Neutrophil (primary cell): ENCODE results near the gene ABLIM2.

Experiments
- H3K27ac ChIP-seq: fragments of 200-600 bp; sonication (generic); 2 replicates; pipeline ENCODE4 v1.5.1; 2016; ENCODE audit warnings: mild to moderate bottlenecking, moderate library complexity
- H3K27me3 ChIP-seq: fragments of 200-600 bp; sonication (generic); 2 replicates; pipeline ENCODE4 v1.6.0; 2016; ENCODE audit warnings: mild to moderate bottlenecking
- H3K36me3 ChIP-seq: fragments of 200-600 bp; sonication (generic); 2 replicates; pipeline ENCODE4 v1.5.1; 2017
- H3K4me1 ChIP-seq, 2 experiments: fragments of 200-600 bp in 1 of 2; sonication (generic) in 1 of 2; 1 replicate in 1 of 2; 2 replicates in 1 of 2; pipeline versions ENCODE4 v1.5.1 to v1.6.1; 2013 to 2016; ENCODE audit warnings: low read depth in 1 of 2, low read length in 1 of 2, mild to moderate bottlenecking in 1 of 2, moderate library complexity in 1 of 2; ENCODE audit not compliant: control insufficient read depth in 1 of 2, insufficient read depth in 1 of 2
- H3K4me3 ChIP-seq, 2 experiments: fragments of 200-600 bp in 1 of 2; sonication (generic) in 1 of 2; 1 replicate in 1 of 2; 2 replicates in 1 of 2; pipeline ENCODE4 v1.5.1; 2013 to 2016; ENCODE audit warnings: low read depth in 1 of 2, low read length in 1 of 2, mild to moderate bottlenecking in 1 of 2, moderate library complexity in 1 of 2
- H3K9me3 ChIP-seq: fragments of 200-600 bp; sonication (generic); 2 replicates; pipeline ENCODE4 v1.5.1; 2016
- TF ChIP-seq, protein P1 (sequence below): fragments of 200-600 bp; sonication (generic); IDR thresholded peaks from 2 replicates; pipeline ENCODE4 v1.5.1; 2016; ENCODE audit warnings: antibody characterized with exemption

ABLIM2 gene

DNA sequence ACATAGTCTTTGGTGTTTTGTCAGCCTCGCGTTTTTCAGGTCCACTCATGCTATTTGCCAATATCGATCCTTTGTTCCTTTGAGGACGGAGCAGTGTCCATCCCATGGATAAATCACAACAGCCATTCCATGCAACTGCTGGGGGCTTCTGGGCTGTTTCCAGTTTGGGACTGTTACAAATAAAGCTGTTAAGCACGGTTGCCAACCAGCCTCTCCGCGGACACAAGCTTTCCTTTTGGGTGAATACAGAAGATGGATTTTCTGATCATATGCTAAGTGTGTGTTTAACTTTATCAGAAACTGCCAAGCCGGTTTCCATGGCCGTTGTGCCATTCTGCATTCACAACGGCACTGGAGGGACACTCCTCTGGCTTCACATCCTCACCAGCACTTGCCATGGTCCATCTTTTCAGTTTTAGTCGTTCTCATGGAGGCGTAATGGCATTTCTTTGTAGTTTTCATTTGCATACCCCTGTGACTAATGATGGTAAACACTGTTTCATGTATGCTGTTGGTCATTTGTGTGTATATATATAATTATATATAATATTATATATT is 67.8 kb downstream of the ABLIM2 start:
- Histone ChIP-seq H3K36me3 (no peaks in the 10 kb centered on the region), H3K9me3 (no peaks in the 10 kb centered on the region), H3K27me3 (no peaks in the 10 kb centered on the region), H3K4me3 (no peak overlapping the region), H3K4me1 (no peaks in the 10 kb centered on the region), H3K27ac (no peak overlapping the region)
- TF ChIP-seq, protein P1, sequence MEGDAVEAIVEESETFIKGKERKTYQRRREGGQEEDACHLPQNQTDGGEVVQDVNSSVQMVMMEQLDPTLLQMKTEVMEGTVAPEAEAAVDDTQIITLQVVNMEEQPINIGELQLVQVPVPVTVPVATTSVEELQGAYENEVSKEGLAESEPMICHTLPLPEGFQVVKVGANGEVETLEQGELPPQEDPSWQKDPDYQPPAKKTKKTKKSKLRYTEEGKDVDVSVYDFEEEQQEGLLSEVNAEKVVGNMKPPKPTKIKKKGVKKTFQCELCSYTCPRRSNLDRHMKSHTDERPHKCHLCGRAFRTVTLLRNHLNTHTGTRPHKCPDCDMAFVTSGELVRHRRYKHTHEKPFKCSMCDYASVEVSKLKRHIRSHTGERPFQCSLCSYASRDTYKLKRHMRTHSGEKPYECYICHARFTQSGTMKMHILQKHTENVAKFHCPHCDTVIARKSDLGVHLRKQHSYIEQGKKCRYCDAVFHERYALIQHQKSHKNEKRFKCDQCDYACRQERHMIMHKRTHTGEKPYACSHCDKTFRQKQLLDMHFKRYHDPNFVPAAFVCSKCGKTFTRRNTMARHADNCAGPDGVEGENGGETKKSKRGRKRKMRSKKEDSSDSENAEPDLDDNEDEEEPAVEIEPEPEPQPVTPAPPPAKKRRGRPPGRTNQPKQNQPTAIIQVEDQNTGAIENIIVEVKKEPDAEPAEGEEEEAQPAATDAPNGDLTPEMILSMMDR: no peak

DNA sequence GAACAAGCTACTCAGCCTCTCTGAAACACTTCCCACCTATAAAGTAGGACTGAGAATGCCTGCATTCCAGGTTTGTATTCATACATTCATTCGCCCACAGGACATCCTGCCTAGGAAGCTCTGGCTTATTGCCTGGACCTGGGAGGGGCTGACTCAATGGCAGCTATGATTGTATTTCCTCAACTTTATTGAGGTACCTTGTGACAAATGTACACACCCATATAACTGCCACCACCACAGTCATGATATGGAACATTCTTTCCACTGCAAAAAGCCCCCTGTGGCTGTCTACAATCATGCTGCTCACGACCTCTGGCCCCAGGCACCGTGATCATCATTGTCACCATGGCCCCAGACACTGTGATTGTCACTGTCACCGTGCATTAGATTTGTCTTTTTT is 68.3 kb downstream of the ABLIM2 start:
- TF ChIP-seq, protein P1: no peak
- Histone ChIP-seq H3K36me3 (no peaks in the 10 kb centered on the region), H3K4me3 (no peak overlapping the region), H3K9me3 (no peaks in the 10 kb centered on the region), H3K27ac (no peak overlapping the region), H3K4me1 (no peaks in the 10 kb centered on the region), H3K27me3 (no peaks in the 10 kb centered on the region)

DNA sequence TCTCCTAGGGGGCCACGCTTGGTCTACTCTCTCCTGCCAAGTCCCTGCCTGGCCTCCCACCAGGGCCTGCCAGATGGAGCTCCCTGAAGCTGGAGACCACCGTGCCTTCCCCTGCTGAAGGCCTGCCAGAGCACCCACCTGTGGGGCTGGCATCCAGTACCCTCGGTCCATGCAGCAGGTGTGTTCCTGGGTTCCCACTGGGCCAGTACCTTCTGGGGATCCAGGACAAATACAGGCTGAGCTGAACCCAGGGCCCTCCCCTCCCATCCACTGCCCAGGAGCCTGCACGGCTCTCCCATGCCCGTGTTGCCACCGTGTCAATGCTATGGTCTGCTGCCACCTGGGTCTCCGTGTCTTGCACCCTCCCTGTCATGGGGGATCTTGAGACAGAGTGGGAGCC is 68.8 kb downstream of the ABLIM2 start:
- Histone ChIP-seq H3K9me3 (no peaks in the 10 kb centered on the region), H3K4me1 (no peaks in the 10 kb centered on the region), H3K4me3 (no peak overlapping the region), H3K27me3 (no peaks in the 10 kb centered on the region), H3K36me3 (no peaks in the 10 kb centered on the region), H3K27ac (no peak overlapping the region)
- TF ChIP-seq, protein P1: no peak

DNA sequence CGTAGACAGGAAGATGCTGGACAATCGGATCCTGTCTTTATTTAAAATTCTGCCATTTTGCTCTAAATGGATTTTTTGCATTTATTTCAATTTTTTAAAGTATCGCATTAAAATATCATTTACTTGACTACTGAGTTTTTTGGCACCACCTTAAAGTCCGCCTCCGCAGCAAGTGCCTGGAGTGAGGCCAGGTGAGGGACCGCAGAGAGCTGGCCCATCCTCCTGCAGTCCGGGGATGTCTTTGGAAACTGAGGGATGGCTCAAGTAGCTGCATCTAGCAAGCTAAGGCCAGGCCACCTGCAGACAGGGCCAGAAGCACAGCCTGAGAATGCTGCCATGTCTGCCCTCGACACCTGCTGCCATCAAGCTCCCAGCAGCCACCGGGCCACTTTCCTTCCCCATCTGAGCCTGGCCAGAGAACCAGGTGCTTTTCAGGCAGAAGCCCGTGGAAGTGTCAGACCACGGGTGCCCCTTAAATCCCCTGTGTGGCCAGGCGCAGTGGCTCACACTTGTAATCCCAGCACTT is 69.6 kb downstream of the ABLIM2 start:
- H3K4me1 ChIP-seq: no peaks in the 10 kb centered on the region
- H3K36me3 ChIP-seq: no peaks in the 10 kb centered on the region
- no peak overlapping the region for H3K27ac ChIP-seq
- H3K27me3 ChIP-seq: no peaks in the 10 kb centered on the region
- H3K4me3 ChIP-seq: no peak overlapping the region
- TF ChIP-seq, protein P1: no peak
- H3K9me3 ChIP-seq: no peaks in the 10 kb centered on the region

- no peaks in the 10 kb centered on the region for H3K27me3 ChIP-seq
- TF ChIP-seq, protein P1: no peak
These were observed 70.6 kb downstream of the ABLIM2 start for GRCh38 chr4:8087921-8088495.

More at GRCh38 chr4:8087921-8088495, 70.6 kb downstream of the ABLIM2 start:
- Histone ChIP-seq H3K4me3 (no peak overlapping the region), H3K27ac (no peak overlapping the region), H3K36me3 (no peaks in the 10 kb centered on the region), H3K9me3 (no peaks in the 10 kb centered on the region), H3K4me1 (no peaks in the 10 kb centered on the region)
